GM08714 (cell line): ENCODE measurements around the gene CCDC28A.
"Not testable (repeated sequence)": the region's sequence is repeated elsewhere in the genome, so short reads cannot be mapped to it uniquely, and the experiment has no call there.

Experiments used
- H3K4me3 ChIP-seq: fragments of 200-500 bp; sonication (Bioruptor generic); 2 replicates; pipeline ENCODE4 v1.5.1; 2014; ENCODE audit warnings: mild to moderate bottlenecking, low read length, inconsistent platforms
- ZNF274 ChIP-seq: IDR thresholded peaks from 2 replicates; pipeline ENCODE4 v1.6.1; 2012; ENCODE audit warnings: mild to moderate bottlenecking, low read depth, low read length

The CCDC28A gene

DNA sequence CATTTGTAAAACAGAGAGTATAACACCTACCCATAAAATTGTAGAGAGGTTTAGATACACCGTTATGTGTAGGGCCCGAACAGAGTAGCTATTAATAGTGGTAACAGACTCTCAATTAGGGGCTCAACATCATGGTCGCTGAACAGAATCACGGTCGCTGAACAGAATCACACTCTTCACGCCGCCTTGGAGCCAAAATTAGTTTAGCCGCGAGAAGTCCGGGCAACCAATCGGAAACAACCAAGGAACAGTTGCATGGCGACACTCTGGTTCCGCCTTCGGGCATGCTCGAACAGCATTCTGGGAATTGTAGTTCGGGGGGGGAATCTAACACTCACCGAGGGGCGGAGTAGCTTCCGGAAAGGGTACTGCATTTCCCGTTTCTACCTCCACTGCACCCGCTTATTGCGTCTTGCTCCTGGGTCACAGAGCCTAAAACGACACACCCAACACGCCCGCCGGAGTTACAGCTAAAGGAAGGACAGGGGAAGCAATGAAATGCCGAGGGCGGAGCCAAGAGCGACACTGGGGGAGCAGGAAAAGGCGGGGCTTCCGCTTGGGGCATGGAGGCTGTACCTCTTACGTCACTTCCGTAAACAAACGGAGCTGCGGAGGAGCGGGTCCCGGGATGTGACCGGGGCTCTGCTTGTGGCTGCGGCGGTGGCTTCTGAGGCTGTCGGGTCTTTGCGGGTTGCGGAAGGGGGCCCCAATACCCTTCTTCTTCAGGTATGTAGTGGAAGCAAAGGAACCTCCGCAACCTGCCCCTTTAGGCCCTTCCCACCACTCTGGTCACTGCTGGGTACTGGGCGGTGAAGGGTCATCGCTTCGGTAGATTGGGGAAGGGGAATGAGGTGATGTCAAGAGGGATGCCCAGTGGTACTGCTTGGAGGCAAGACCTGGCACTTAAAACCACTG, at the start of gene CCDC28A:
Gene CCDC28A (plus strand): TSS at position 593 of the 915 bp plus-strand sequence. CDS start 2,352 bp downstream, outside the sequence.
- TF ChIP-seq ZNF274 = no peak
- peak within 1 kb of the TSS; percentile 80 for H3K4me3 ChIP-seq

DNA sequence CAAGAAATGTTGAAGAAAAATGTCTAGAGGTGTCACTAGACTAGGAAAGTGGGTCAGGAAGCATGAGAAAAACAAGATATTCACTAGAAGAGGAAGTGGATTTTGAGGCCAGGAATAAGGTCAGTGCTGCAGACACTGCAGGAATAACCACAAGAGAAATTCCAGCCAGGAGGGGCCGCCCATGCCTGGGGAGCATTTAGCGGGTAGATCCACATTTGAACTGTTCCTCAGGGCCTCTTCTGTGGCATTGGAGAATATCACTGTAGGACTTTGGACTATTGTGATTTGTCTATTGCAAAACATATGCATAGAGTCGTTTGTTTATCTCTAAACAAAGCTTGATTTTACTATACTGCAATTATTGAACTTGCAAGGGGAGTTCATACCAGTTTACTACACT, 49.6 kb upstream of the CCDC28A start:
- no peak overlapping the region for H3K4me3 ChIP-seq
- no peak for TF ChIP-seq ZNF274

DNA sequence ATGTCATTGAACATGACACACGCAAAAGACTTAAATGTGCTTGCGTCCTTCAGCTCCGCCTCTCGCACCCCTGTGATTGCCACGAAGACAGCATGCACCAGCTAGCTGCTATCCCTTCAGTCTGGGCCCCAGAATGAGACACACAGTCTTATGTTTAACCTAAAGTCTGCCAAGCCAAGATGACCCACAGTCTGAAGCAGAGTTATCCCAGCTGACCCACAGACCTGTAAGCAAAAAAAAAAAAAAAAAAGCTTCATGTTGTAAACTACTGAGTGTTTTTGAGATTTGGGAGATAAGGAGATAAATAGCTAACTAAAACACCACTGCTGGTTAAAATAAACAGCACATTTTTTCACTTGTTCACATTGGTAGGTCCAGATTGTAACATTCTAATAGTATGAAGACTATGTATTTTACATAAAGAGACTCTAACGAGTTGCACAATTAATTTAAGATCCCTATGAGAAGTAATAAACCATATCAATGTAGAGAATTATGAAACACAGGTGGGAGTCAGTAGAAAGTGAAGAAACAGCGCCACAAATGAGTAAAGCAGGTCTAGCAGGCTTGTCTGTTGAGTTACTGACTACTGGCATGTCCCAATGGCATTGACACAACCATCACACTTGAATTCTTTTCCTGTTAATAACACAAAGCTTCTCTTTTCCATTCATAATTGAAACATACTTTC, 47.4 kb upstream of the CCDC28A start:
- no peak for TF ChIP-seq ZNF274
- no peak overlapping the region for H3K4me3 ChIP-seq

DNA sequence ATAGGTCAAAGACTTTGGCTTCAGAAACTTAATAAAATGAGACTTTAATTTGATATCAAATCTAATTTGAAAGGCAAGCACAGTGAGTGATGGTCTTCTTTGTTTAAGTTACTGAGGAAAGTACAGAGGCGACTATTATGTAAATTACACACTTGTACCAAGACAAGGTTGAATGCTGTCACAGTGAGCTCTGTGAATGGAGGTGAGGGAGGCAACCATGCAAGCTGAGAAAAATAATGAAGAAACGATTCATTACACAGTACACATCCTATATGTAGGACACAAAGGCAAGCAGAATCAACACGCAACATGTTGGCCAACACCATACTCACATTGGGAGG, 46.8 kb upstream of the CCDC28A start:
- no peak for TF ChIP-seq ZNF274
- H3K4me3 ChIP-seq = no peak overlapping the region

DNA sequence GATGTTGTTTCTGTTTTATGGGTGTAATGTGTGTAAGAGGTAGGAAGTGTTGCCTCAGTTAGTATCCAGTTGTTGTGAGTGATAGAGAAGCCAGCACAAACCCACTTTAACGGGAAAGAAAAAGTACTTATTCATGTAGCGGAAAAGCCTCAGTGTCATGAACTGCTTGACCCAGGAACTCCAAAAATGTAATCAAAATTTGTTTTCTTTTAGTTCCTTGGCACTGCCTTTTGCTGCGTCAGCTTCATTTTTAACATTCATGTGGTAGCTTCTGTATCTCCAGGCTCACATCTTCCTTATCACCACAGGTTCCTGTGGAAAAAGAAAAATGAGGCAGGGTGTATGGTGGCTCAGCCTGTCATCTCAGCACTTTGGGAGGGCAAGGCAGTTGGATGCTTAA, 46.4 kb upstream of the CCDC28A start:
- H3K4me3 ChIP-seq = no peak overlapping the region
- TF ChIP-seq ZNF274 = no peak

DNA sequence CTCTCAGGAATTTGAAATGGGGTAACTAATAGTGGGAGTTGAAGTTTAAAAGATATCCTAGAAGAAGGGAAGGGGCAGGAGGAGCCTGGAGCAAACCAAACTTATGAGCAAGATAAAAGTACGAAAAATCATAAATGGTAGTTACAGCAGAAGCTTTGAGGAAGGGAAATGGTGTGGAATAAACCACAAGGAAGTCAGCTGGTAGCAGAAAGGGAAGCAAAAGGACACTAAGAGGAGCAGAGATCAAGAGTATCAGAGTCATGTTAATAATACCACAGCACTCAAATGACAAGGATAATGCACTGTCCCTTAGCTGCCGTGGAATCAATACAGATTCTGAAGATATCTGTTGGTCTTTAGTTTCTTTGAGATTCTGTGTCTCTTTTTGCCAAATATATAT, 44.9 kb upstream of the CCDC28A start:
- TF ChIP-seq ZNF274 = no peak
- H3K4me3 ChIP-seq = no peak overlapping the region

DNA sequence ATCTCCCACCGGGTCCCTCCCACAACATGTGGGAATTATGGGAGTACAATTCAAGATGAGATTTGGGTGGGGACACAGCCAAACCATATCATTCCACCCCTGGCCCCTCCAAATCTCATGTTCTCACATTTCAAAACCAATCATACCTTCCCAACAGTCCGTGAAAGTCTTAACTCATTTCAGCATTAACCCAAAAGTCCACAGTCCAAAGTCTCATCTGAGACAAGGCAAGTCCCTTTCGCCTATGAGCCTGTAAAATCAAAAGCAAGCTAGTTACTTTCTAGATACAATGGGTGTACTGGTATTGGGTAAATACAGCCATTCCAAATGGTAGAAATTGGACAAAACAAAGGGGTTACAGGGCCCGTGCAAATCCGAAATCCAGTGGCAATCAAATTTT, 43.5 kb upstream of the CCDC28A start:
- H3K4me3 ChIP-seq = not testable (repeated sequence)

DNA sequence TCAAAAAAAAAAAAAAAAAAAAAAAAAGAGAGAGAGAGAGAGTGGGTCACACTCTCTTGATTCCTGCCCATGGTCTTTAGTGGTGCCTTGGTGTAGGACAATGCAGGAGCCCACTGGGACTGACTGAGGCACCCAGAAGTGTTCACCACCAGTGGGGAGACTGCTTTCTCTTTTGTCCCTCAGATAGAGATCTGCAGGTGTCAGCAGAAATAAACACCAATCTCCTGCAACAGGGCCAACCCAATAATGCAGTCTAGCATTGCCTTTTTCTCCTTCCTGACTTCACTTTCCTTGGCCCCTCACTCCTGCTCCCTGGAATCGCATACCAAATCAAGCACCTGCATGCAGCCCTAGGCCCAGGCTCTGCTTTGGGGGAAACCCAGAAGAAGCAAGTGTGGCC, 39.0 kb upstream of the CCDC28A start:
- no peak overlapping the region for H3K4me3 ChIP-seq
- TF ChIP-seq ZNF274 = no peak

DNA sequence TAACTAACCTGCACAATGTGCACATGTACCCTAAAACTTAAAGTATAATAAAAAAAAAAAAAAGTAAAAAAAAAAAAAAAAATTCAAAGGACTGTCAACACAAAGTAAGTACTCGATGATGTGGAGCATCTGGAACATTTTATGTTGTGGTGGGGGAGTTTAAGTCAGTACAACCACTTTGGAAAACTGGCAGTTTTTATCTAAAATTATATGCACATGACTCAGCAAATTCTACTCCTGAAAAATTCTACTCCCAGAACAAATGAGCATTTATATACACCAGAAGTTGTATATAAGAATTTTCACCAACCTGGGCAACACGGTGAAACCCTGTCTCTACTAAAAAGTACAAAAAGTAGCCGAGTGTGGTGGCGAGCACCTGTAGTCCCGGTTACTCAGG, 36.9 kb upstream of the CCDC28A start:
- TF ChIP-seq ZNF274 = no peak
- no peak overlapping the region for H3K4me3 ChIP-seq

DNA sequence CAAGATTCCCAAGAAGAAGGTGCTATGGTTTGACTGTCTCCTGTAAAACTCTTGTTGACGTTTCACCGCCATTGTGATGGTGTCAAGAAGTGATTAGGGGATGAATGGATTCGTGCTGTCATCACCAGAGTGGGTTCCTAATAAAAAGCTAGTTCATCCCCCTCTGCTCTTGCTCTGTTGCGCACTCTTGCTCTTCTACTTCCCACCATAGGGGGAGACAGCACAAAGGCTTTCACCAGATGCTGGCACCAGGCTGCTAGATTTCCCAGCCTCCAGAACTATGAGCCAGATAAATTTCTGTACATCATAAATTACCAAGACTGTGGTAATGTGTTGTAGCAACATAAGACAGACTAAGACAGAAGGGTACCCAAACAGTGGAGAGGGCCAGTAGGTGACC, 21.6 kb upstream of the CCDC28A start:
- H3K4me3 ChIP-seq = no peak overlapping the region

DNA sequence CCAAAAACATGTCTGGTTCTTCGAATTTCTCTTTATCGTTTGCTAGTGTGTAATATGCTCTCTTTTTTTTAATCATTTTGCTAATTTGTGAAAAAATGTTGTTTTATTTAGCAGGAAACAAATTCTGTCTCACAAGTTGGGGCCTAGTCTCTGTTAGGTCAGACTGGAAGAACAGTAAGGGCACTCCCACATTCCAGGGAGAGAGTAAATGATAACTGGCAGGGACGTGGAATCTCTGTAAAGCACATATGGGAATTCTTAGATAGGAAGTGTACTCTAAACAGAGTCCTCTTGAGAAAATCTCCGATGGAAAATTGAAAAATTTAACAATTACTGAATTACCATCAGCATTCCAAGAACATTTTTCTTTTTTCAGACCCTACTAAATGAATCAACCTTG, 16.4 kb upstream of the CCDC28A start:
- no peak for TF ChIP-seq ZNF274
- H3K4me3 ChIP-seq = no peak overlapping the region

More for the DNA sequence above, 21.6 kb upstream of the CCDC28A start:
- no peak for TF ChIP-seq ZNF274

DNA sequence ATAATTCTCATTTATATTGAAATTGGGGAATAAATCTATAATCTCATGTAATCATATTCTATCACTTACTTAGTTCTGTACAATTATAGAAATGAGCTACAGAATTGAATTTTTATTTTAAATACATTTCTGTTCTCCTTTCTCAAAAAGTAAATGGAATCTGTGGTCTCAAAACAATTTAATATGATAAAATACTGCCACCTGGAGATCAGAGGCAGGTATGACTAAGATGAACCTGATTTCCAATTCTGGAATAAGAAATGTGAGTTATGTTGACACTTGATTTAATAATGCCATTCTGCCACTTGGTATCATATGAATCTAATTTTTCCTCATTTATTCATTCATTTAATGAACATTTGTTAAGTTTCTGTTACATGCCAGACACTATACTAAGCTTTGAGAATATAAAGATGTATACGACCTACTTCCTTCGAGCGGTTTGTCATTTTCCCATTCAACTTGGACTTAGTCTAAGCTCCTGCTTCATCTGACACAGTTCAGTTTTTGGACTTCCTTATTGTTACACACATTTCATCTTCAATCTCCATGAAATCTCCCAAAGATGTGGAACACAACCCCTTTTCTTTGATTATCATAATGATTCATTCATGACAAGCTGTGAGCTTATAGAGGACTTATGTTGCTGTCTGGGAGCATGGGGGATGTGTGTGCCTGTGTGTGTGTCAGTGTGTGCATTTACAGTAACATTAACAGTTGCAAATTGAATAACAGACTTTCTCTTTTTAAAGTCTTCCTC, 7.5 kb upstream of the CCDC28A start:
- H3K4me3 ChIP-seq = no peak overlapping the region
- no peak for TF ChIP-seq ZNF274

DNA sequence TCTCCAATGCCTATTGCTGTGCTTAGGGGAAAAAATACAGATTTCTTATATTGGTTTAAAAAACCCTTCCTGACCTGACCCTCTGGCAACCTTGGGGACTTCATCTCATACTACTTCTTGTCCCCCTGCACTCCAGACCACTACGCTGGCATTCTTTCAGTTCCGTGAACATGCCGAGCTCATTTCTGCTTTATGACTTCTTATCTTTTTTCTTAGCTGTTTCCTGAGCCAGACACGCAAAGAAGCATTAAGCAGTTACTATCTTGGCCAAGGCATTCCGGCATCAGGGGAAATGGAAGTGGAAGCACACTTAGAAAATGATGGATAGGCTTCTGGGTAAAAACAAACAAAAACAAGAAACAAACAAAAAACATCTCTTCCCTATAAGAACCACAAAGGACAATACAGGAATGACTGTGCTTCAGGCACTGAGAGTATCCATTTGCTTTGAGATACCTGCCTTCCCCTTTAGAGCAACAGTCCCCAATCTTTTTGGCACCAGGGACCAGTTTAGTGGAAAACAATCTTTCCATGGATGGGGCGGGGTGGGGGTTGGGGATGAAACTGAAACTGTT, 4.4 kb upstream of the CCDC28A start:
- TF ChIP-seq ZNF274 = no peak
- H3K4me3 ChIP-seq = peak overlapping the region; percentile 8; the same call in 1 of the 2 replicates

DNA sequence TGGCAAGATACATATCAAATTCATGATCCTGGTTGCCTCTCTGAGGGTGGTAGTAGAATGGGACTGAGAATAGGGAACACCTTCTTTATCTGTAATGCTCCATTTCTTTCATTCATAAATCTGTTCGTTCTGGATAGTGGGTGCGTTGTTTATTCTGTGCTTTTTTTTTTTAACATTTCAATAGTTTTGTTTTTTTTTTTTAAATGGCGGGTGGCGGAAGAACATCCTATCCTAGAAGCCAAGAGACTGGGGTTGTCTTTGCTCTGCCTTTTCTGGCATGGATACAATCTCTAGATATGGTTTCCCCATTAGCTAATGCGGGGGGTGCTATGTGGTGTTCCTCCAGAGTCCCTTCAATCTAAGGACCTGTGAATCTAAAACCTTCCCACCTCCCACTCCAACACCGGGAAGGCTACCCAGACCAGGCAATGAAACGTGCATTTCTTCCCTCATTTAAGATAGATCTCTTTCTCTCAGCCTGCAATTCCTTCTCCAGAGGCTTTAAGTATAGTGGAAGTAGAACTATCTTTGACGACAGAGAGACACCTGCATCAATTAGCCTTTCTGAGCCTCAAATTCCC, 883 bp upstream of the CCDC28A start:
- no peak for TF ChIP-seq ZNF274
- peak overlapping the region; percentile 80 for H3K4me3 ChIP-seq
